Daoy (cell line): ENCODE results near the gene TGFB1I1. TPM values are rescaled to one million over a fixed set of nuclear protein-coding genes. Genes with fewer than 3 reads are reported as not detected.
"Not testable (repeated sequence)": the region's sequence is repeated elsewhere in the genome, so short reads cannot be mapped to it uniquely, and the experiment has no call there.

Experiments used
- DNase-seq: peaks from one replicate; pipeline ENCODE4 v3.0.0-alpha.2; 2015; ENCODE audit warnings: low read depth
- total RNA-seq: library from RNA; depleted of rRNA; stranded (reverse); fragments of >200 nt; shearing (Covaris generic); gene quantifications from 2 replicates; pipeline ENCODE4 v1.2.3, GENCODE V29; 2014; rRNA removed

Gene TGFB1I1
- total RNA-seq, 1 experiment from 2014 or later = 20.7 TPM

DNA sequence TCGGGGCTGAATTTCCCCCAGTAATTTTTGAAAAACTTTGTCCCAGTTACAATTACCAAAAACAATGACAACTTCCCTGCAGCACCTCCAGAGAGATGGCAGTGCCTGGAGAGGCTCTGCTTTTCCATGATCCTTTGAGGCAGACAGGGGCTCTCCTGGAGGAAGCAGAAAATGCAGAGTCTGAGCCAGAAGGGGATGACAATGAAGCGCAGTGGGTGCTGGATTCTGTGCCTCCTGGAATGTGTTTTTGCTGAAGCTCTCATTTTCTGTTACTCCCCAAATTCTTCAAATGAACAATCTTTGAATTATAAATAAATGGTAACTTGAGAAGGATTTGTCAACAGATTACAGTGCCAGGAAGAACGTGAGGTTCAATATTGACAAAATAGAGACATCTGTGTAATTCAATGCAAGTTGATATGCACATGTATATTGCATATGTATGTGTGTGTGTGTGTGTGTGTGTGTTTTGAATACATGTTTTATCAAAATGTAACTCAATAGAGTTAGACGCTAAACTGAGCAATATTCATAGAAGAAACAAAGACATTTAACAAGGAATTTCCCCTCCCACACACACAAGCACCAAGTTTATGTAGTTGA lies 45.9 kb downstream of the TGFB1I1 start:
- no peak for DNase-seq

DNA sequence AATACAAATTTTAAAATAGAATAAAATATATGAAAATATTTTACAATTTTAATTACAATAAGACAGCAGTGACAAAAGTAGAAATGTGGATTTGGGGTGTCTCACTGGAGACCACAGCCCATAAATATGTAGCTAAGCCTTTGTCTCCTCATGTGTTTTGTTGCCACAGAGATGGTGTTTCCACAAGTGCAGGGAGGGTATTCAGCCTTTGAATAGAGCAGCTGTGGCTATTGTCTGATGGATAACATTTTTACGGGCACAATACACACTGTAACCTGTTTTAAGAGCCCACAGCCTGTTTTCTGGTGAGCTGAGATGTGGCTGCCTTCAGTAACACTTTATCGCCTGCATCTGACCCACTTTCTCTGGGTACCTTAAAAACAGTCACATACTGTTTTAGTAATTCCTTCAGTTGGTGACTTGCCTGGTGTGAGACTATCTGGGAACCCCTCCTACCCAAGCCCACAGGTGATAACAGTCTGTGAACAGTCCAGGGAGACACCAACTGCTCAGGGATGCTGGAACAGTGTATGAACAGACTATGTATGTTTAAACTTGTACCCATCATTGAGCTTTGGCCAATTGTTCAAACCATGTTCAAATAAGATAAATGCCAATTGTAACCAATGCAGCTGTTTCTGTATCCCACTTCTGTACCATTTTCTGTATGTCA lies 47.9 kb downstream of the TGFB1I1 start:
- DNase-seq = no peak

DNA sequence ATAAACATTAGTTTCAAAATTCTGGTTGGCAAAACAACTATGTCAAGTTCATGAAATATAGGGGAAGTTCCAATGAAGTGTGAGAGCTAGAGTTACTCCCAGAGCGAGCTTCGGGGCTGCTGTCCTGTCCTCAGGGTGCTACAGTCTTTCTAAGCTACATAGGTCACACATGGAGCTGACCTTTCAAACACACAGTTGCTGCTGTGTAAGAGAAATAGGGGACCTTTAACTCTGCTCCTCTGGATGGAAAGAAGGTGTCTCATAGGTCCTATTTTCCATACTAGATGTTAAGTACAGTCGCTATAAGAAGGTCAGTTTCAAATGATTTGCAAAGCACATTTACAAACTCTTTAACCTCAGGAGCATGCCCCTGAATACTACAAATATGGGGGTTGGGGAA lies 49.4 kb downstream of the TGFB1I1 start:
- no peak for DNase-seq

DNA sequence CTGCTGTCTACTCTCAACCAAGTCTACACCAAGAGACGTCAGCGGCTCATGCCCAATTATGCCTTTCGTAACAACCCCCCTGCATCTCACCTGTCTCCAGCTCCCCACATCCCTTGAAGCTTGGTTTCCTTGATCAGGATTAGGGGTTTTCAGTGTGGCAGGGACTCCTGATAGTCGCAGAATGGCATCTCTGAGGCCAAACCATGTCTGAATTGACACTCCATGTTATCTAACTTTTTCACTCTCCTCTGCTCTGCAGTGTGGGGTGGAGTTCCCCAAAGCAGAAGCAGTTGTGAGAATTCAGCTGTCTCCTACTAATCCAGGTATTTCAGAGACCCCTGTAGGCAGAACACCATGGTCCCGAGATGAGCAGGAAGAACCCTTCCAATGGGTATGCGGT lies 50.1 kb downstream of the TGFB1I1 start:
- no peak for DNase-seq

DNA sequence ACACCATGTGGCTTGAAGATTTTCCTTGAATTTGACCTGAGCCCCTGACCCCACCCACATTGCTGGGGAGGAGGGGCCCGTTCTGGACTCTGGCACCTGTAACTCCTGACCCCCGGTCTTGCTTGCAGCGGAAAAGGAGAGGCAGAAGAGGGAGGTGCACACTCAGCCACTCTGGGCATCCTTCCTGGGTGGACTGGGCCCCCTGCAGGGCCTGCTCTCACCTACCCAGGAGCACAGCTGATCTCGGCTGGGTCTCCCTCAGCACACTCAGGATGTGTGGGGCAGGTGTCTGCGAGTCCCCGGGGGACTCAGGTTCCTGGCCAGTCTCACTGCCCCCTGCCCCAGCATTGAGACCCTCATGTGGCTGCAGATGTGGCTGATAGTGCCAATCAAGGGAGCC lies 51.8 kb downstream of the TGFB1I1 start:
- not testable (repeated sequence) for DNase-seq

DNA sequence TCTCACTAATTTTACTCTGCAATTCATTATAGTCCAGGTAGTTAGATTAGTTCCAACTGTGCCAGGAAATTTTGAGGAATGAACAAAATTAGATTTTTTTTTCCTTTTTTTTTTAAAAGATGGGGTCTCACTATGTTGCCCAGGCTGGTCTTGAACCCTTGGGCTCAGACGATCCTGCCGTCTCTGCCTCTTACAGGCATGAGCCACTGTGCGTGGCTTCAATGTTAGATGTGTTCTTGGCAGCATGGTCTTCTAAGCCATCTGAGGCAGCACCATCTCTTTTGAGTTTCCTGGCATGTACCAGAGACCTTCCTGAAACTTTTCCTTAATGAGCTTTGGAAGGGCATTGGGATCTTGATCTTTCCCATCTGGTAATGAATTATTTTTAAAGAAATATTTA lies 53.2 kb downstream of the TGFB1I1 start:
- no peak for DNase-seq

Other genes with a start within 250 kb of the TGFB1I1 start
- not detected in 2 replicates for gene ITGAM, start 212.2 kb upstream of the TGFB1I1 start, total RNA-seq
- gene ITGAX, start 117.0 kb upstream of the TGFB1I1 start, total RNA-seq = 0.42 and 1.5 TPM in 2 replicates
- gene ITGAD, start 78.8 kb upstream of the TGFB1I1 start, total RNA-seq = 0.06 TPM in 1 of 2 replicates, not detected in the other
- not detected in 2 replicates for gene COX6A2, start 43.8 kb upstream of the TGFB1I1 start, total RNA-seq
- 0.15 TPM in 1 of 2 replicates, not detected in the other for gene ZNF843, start 29.4 kb upstream of the TGFB1I1 start, total RNA-seq
- 13.7 and 16.1 TPM in 2 replicates for gene ARMC5, start 12.7 kb upstream of the TGFB1I1 start, total RNA-seq
- not detected in 2 replicates for gene SLC5A2, start 11.0 kb downstream of the TGFB1I1 start, total RNA-seq
- gene RUSF1, start 36.2 kb downstream of the TGFB1I1 start, total RNA-seq = 33.3 and 35.3 TPM in 2 replicates
- not detected in 2 replicates for gene AHSP, start 55.7 kb downstream of the TGFB1I1 start, total RNA-seq